GM12878 (cell line): ENCODE measurements around the gene CTNNA1.

Experiments used
- BMI1 ChIP-seq: fragments of 450-650 bp; IDR thresholded peaks from 2 replicates; pipeline ENCODE4 v1.6.1; 2016; ENCODE audit warnings: mild to moderate bottlenecking, moderate library complexity, borderline replicate concordance
- CTCF ChIP-seq, 3 experiments: IDR thresholded peaks in 2 of 3; conservative IDR thresholded peaks in 1 of 3; 2 replicates each; pipeline ENCODE4 v1.5.1; 2011; ENCODE audit warnings: low read depth in 3 of 3, low read length in 3 of 3, mild to moderate bottlenecking in 3 of 3, control low read depth in 2 of 3, moderate library complexity in 2 of 3, inconsistent platforms in 1 of 3, mixed read lengths in 1 of 3; ENCODE audit not compliant: control insufficient read depth in 2 of 3, insufficient read depth in 1 of 3; ENCODE audit errors: extremely low read depth in 1 of 3
- EZH2 ChIP-seq: IDR thresholded peaks from 2 replicates; pipeline ENCODE4 v1.6.1; 2012; ENCODE audit warnings: low read depth, mild to moderate bottlenecking, control low read depth, inconsistent platforms, low read length, borderline replicate concordance; ENCODE audit not compliant: control insufficient read depth
- SP1 ChIP-seq: IDR thresholded peaks from one replicate; pipeline ENCODE4 v1.6.1; 2011; ENCODE audit warnings: low read depth, low read length
- STAT3 ChIP-seq: IDR thresholded peaks from 2 replicates; pipeline ENCODE4 v1.6.1; 2011; ENCODE audit warnings: low read depth, low read length, improper control_type of control experiment
- YY1 ChIP-seq: IDR thresholded peaks from 2 replicates; pipeline ENCODE4 v1.6.1; 2011; ENCODE audit warnings: low read depth, mild to moderate bottlenecking, low read length

GRCh38 chr5:138849882-138850281 is 96.7 kb downstream of the CTNNA1 start:
- TF ChIP-seq YY1 (no peak), CTCF (IDR thresholded peaks at IDR 0.05 in 2 of 3, conservative IDR thresholded peaks at IDR 0.05 in 1 of 3; ENCODE audit: control insufficient read depth in 2 of 3, extremely low read depth in 1 of 3, insufficient read depth in 1 of 3, low read depth in 3 of 3, low read length in 3 of 3) (no peak), EZH2 (no peak), BMI1 (no peak), SP1 (no peak), STAT3 (no peak)
